Stimulated activated CD4-positive, alpha-beta T cell treated with anti-CD3 and anti-CD28 coated beads, Interleukin-2, amount 100 ng/mL, for 4 hours (primary cell): Measurements from ENCODE around the gene ZNF385B.

Experiments used
- DNase-seq: peaks from one replicate; pipeline ENCODE4 v3.0.0-alpha.2; 2020; ENCODE audit warnings: low read depth

ZNF385B gene

GRCh38 chr2:179856205-179856604 is 5.2 kb downstream of the ZNF385B start:
- no peak for DNase-seq

- DNase-seq = no peak
Measured at GRCh38 chr2:179855673-179856072, 5.7 kb downstream of the ZNF385B start.

GRCh38 chr2:179854891-179855290 is 6.5 kb downstream of the ZNF385B start:
- DNase-seq = no peak

- no peak for DNase-seq
Measured at GRCh38 chr2:179853108-179853507, 8.3 kb downstream of the ZNF385B start.

- no peak for DNase-seq
Measured at GRCh38 chr2:179850188-179850587, 11.2 kb downstream of the ZNF385B start.

GRCh38 chr2:179849719-179850118 is 11.7 kb downstream of the ZNF385B start:
- DNase-seq = no peak

GRCh38 chr2:179843541-179843940 is 17.9 kb downstream of the ZNF385B start:
- no peak for DNase-seq

GRCh38 chr2:179842498-179843153 is 18.8 kb downstream of the ZNF385B start:
- DNase-seq = no peak

- no peak for DNase-seq
Measured at GRCh38 chr2:179840840-179841239, 20.6 kb downstream of the ZNF385B start.

- no peak for DNase-seq
Measured at GRCh38 chr2:179837408-179837807, 24.0 kb downstream of the ZNF385B start.

GRCh38 chr2:179830043-179830787 is 31.2 kb downstream of the ZNF385B start:
- DNase-seq = no peak

- no peak for DNase-seq
Measured at GRCh38 chr2:179826297-179826696, 35.1 kb downstream of the ZNF385B start.

GRCh38 chr2:179825494-179825893 is 35.9 kb downstream of the ZNF385B start:
- no peak for DNase-seq

- DNase-seq = no peak
Measured at GRCh38 chr2:179824961-179825360, 36.5 kb downstream of the ZNF385B start.

GRCh38 chr2:179822540-179822939 is 38.9 kb downstream of the ZNF385B start:
- no peak for DNase-seq

- no peak for DNase-seq
Measured at GRCh38 chr2:179818546-179818945, 42.9 kb downstream of the ZNF385B start.

GRCh38 chr2:179817181-179817841 is 44.1 kb downstream of the ZNF385B start:
- DNase-seq = no peak

GRCh38 chr2:179814050-179814449 is 47.4 kb downstream of the ZNF385B start:
- DNase-seq = no peak

GRCh38 chr2:179812501-179812900 is 48.9 kb downstream of the ZNF385B start:
- DNase-seq = no peak

GRCh38 chr2:179811042-179811441 is 50.4 kb downstream of the ZNF385B start:
- no peak for DNase-seq

GRCh38 chr2:179809606-179810005 is 51.8 kb downstream of the ZNF385B start:
- DNase-seq = no peak

GRCh38 chr2:179805001-179805400 is 56.4 kb downstream of the ZNF385B start:
- DNase-seq = no peak

GRCh38 chr2:179804206-179804605 is 57.2 kb downstream of the ZNF385B start:
- no peak for DNase-seq
